Spleen (tissue), 11 donors: Measurements from ENCODE around the gene NT5E. TPM values are rescaled to one million over a fixed set of nuclear protein-coding genes. Genes with fewer than 3 reads are reported as not detected.

Experiments used
- DNase-seq: peaks from one replicate; pipeline ENCODE4 v3.0.0-alpha.2; 2020
- H3K27ac ChIP-seq, 8 donors: fragments of 200-600 bp; sonication (generic) in 7 of 8; 1 replicate in 4 of 8; 2 replicates in 4 of 8; pipeline versions ENCODE4 v1.5.0 to v1.8.0; 2016 to 2021; ENCODE audit warnings: inconsistent platforms in 4 of 8, mild to moderate bottlenecking in 4 of 8, moderate library complexity in 1 of 8
- H3K27me3 ChIP-seq, 7 donors: fragments of 200-600 bp; sonication (generic) in 6 of 7; replicated peaks in 1 of 7; 1 replicate in 4 of 7; 2 replicates in 3 of 7; pipeline versions ENCODE4 v1.5.0 to v1.8.0; 2016 to 2021; ENCODE audit warnings: inconsistent platforms in 3 of 7, mild to moderate bottlenecking in 1 of 7
- H3K36me3 ChIP-seq, 6 donors: fragments of 200-600 bp; sonication (generic) in 5 of 6; 1 replicate in 4 of 6; 2 replicates in 2 of 6; pipeline versions ENCODE4 v1.5.0 to v1.8.0; 2016 to 2021; ENCODE audit warnings: inconsistent platforms in 2 of 6
- H3K4me1 ChIP-seq, 6 donors: fragments of 200-600 bp; sonication (generic) in 5 of 6; 1 replicate in 3 of 6; 2 replicates in 3 of 6; pipeline versions ENCODE4 v1.5.0 to v1.8.0; 2016 to 2021; ENCODE audit warnings: inconsistent platforms in 3 of 6
- H3K4me3 ChIP-seq, 8 donors: fragments of 200-600 bp; sonication (generic) in 7 of 8; 1 replicate in 4 of 8; 2 replicates in 4 of 8; pipeline versions ENCODE4 v1.5.0 to v1.8.0; 2016 to 2021; ENCODE audit warnings: inconsistent platforms in 4 of 8, mild to moderate bottlenecking in 4 of 8, moderate library complexity in 2 of 8
- H3K9me3 ChIP-seq, 8 donors: fragments of 200-600 bp; sonication (generic) in 7 of 8; 1 replicate in 4 of 8; 2 replicates in 4 of 8; pipeline versions ENCODE4 v1.5.0 to v1.8.0; 2016 to 2021; ENCODE audit warnings: inconsistent platforms in 4 of 8
- POLR2A ChIP-seq, 3 donors: fragments of 450-650 bp; IDR thresholded peaks; one replicate each; pipeline ENCODE4 v1.5.1; 2017; ENCODE audit warnings: antibody characterized with exemption in 3 of 3, mild to moderate bottlenecking in 1 of 3
- POLR2AphosphoS5 ChIP-seq, 3 donors: sonication (generic); formaldehyde crosslinking; IDR thresholded peaks; one replicate each; pipeline ENCODE4 v1.5.1; 2017; ENCODE audit warnings: antibody characterized with exemption in 3 of 3
- WGBS, 5 donors: extraction: QIAGEN DNeasy Blood & Tissue Kit in 3 of 5; methylation state at CpG; one replicate each; pipeline versions ENCODE4 v1.1.5 to v1.1.7; 2013 to 2018; 5-methylcytosine and 5-hydroxymethylcytosine counted together
- intact Hi-C: fragments of 100-400 bp; cut with DNase I; formaldehyde crosslinking; loops from one replicate; pipeline ENCODE4 v1.15.0; 2023; ENCODE audit warnings: low total_unique reads
- polyA plus RNA-seq, 3 donors: library from polyadenylated mRNA; stranded (reverse); fragments of 200-250 nt; gene quantifications; one replicate each; pipeline ENCODE4 v1.2.1, GENCODE V29; 2013
- total RNA-seq, 7 donors: library from RNA; depleted of rRNA in 3 of 7; stranded (reverse); fragments of >200 nt in 3 of 7; fragmentation: NEBNext Ultra II Directional in 4 of 7; extraction: Animal tissue kit (Norgen Biotek cat#: 25700) in 4 of 7; gene quantifications; one replicate each; pipeline versions ENCODE4 v1.1.0 to v1.2.1, GENCODE V29; 2016 to 2021
- TF ChIP-seq, protein P1 (sequence below), 11 experiments: fragments of 200-600 bp in 7 of 11; fragments of 450-650 bp in 4 of 11; sonication (generic) in 4 of 11; IDR thresholded peaks in 8 of 11; conservative IDR thresholded peaks in 3 of 11; 1 replicate in 7 of 11; 2 replicates in 4 of 11; pipeline versions ENCODE4 v1.4.0 to v1.8.0; 2016 to 2021; ENCODE audit warnings: antibody characterized with exemption in 11 of 11, inconsistent platforms in 4 of 11, mild to moderate bottlenecking in 1 of 11
- donor health status: healthy with polysubstance abuse.
- donor health status: DM: no; HTN: no; CAD: no; lungs with moderate emphysema.
- donor health status: DM: no; HTN: no; CAD: no.
- donor health status: Bipolar disorder and iron deficiency.
- donor health status: healthy.
- donor health status: DM: no; HTN: no; CAD: no.
- donor health status: DM: yes; HTN: yes; CAD: no.

NT5E gene
- total and polyA plus RNA-seq, 10 donors = 8.4 to 32.2 (median 19.1) TPM

DNA sequence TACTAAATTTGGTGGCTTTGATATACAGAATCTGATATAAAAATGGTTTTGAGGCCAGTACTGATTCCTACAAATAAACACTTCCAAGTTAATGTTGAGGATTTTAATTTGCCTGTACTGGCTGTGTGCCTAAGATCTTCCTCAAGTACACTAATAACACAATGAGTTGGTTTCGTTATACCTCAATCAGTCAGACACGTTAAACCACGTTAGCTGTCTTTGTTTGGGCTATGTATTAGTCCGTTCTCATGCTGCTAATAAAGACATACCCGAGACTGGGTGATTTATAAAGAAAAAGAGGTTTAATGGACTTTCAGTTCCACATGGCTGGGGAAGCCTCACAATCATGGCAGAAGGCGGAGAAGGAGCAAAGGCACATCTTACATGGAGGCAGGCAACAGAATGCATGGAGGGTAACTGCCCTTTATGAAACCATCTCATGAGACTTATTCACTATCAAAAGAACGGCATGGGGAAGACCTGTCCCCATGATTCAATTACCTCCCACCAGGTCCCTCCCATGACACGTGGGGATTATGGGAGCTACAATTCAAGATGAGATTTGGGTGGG, 46.2 kb downstream of the NT5E start:
- TF ChIP-seq, protein P1, sequence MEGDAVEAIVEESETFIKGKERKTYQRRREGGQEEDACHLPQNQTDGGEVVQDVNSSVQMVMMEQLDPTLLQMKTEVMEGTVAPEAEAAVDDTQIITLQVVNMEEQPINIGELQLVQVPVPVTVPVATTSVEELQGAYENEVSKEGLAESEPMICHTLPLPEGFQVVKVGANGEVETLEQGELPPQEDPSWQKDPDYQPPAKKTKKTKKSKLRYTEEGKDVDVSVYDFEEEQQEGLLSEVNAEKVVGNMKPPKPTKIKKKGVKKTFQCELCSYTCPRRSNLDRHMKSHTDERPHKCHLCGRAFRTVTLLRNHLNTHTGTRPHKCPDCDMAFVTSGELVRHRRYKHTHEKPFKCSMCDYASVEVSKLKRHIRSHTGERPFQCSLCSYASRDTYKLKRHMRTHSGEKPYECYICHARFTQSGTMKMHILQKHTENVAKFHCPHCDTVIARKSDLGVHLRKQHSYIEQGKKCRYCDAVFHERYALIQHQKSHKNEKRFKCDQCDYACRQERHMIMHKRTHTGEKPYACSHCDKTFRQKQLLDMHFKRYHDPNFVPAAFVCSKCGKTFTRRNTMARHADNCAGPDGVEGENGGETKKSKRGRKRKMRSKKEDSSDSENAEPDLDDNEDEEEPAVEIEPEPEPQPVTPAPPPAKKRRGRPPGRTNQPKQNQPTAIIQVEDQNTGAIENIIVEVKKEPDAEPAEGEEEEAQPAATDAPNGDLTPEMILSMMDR (IDR thresholded peaks at IDR 0.05 in 8 of 11, conservative IDR thresholded peaks at IDR 0.05 in 3 of 11) = no peak
- TF ChIP-seq POLR2AphosphoS5 (IDR thresholded peaks at IDR 0.05) (no peak), POLR2A (IDR thresholded peaks at IDR 0.05) (no peak)
- no peak for DNase-seq
- Histone ChIP-seq H3K4me3 (no peak overlapping the region), H3K4me1 (peaks cover 0 to 7% (median 0%) of the 10 kb centered on the region in 6 donors), H3K36me3 (peaks cover 0 to 3% (median 0%) of the 10 kb centered on the region in 6 donors), H3K9me3 (peaks cover 0 to 19% (median 12%) of the 10 kb centered on the region in 8 donors), H3K27me3 (no peaks in the 10 kb centered on the region), H3K27ac (no peak overlapping the region)
- 73 to 89% (median 78%) methylated on average over 8 of the region's 8 CpGs for WGBS, 5 donors
- intact Hi-C loops = no loop called here

DNA sequence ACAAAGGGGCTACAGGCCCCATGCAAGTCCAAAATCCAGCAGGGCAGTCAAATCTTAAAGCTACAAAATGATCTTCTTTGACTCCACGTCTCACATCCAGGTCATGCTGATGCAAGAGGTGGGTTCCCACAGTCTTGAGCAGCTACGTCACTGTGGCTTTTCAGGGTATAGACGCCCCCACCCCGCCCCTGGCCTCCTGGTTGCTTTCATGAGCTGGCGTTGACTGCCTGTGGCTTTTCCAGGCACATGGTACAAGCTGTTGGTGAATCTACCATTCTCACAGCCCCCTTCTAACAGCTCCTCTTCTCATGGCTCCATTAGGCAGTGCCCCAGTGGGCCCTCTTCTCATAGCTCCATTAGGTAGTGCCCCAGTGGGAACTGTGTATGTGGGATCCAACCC, 47.0 kb downstream of the NT5E start:
- intact Hi-C loops = no loop called here
- H3K27ac ChIP-seq = no peak overlapping the region
- WGBS, 5 donors = 90 to 99% (median 91%) methylated on average over 5 of the region's 5 CpGs

DNA sequence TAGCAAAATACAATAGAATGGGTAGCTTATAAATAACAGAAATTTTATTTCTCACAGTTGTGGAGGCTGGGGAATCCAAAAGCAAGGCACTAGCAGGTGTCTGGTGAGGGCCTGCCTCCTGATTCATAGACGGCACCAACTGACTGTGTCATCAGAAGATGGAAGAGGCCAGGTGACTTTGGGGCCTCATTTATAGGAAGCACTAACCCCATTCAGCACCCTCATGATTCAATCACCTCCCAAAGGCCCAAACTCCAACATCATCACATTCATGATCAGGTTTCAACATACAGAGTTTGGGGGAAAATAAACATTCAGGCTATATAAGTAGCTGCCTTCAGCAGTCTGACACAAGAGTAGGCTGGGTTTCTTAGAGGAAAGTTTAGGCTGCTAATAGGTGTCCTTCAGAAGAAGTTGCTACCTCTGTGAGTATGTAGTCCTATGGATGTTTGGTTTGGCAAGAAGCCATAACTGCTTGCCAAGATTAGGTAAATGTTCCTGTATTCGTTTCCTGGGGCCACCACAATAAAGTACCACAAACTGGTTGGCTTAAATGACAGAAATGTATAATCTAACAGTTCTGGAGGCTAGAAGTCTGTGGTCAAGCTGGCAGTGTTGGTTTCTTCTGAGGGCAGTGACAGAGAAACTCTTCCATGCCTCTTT, 48.8 kb downstream of the NT5E start:
- TF ChIP-seq POLR2AphosphoS5 (IDR thresholded peaks at IDR 0.05) (no peak), POLR2A (IDR thresholded peaks at IDR 0.05) (no peak)
- TF ChIP-seq, protein P1 (IDR thresholded peaks at IDR 0.05 in 8 of 11, conservative IDR thresholded peaks at IDR 0.05 in 3 of 11) = no peak
- peaks cover 0 to 29% (median 4%) of the 10 kb centered on the region in 6 donors for H3K36me3 ChIP-seq

More for the DNA sequence above, 47.0 kb downstream of the NT5E start:
- Histone ChIP-seq H3K4me3 (no peak overlapping the region), H3K9me3 (peaks cover 0 to 19% (median 12%) of the 10 kb centered on the region in 8 donors), H3K4me1 (peaks cover 0 to 7% (median 0%) of the 10 kb centered on the region in 6 donors), H3K27me3 (no peaks in the 10 kb centered on the region), H3K36me3 (peaks cover 0 to 10% (median 0%) of the 10 kb centered on the region in 6 donors)
- DNase-seq = no peak
- TF ChIP-seq POLR2A (IDR thresholded peaks at IDR 0.05) (no peak), POLR2AphosphoS5 (IDR thresholded peaks at IDR 0.05) (no peak)
- TF ChIP-seq, protein P1 (IDR thresholded peaks at IDR 0.05 in 8 of 11, conservative IDR thresholded peaks at IDR 0.05 in 3 of 11) = no peak

DNA sequence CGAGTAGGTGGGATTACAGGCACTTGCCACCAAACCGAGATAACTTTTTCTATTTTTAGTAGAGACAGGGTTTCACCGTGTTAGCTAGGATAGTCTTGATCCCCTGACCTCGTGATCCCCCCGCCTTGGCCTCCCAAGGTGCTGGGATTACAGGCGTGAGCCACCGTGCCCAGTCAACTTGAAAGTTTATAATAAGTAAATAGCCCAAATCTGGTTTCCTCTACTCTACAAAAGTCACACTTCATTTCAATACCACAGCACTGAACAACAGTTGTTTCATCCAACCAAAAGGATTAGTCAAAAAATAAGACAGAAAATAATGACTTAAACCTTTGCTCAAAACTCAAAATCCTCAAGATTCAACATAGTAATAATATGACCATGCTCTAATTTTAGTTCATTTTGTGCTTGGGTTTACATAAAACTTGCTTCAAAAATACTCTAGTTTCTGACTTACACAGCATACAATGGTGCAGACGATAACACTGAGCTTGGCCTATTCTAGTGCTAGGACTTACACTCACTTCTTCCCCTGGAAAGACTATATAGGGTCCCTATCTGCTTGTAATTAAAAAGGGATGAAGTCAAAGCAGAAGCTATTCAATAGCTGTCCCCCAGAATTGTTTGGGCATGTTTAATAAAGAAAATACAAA, 56.7 kb downstream of the NT5E start:
- Histone ChIP-seq H3K4me3 (no peak overlapping the region), H3K27ac (no peak overlapping the region), H3K9me3 (no peaks in the 10 kb centered on the region), H3K4me1 (no peaks in the 10 kb centered on the region), H3K27me3 (no peaks in the 10 kb centered on the region), H3K36me3 (peaks cover 0 to 94% (median 25%) of the 10 kb centered on the region in 6 donors)
- intact Hi-C loops = no loop called here
- DNase-seq = no peak
- WGBS, 5 donors = 75 to 91% (median 79%) methylated on average over 8 of the region's 8 CpGs
- TF ChIP-seq, protein P1 (IDR thresholded peaks at IDR 0.05 in 8 of 11, conservative IDR thresholded peaks at IDR 0.05 in 3 of 11) = no peak
- TF ChIP-seq POLR2AphosphoS5 (IDR thresholded peaks at IDR 0.05) (no peak), POLR2A (IDR thresholded peaks at IDR 0.05) (no peak)

More for the DNA sequence above, 48.8 kb downstream of the NT5E start:
- Histone ChIP-seq H3K4me3 (no peak overlapping the region), H3K27me3 (no peaks in the 10 kb centered on the region), H3K4me1 (peaks cover 0 to 2% (median 0%) of the 10 kb centered on the region in 6 donors), H3K9me3 (peaks cover 0 to 19% (median 12%) of the 10 kb centered on the region in 8 donors), H3K27ac (no peak overlapping the region)
- no peak for DNase-seq
- 38 to 81% (median 61%) methylated on average over 2 of the region's 2 CpGs for WGBS, 5 donors
- intact Hi-C loops = no loop called here
